HG02884 (cell line): Measurements from ENCODE around the gene HSPA4L.

Source experiments
- ATAC-seq: cut with Tn5 transposase; IDR thresholded peaks from one replicate; pipeline ENCODE4 v1.9.1; 2021; ENCODE audit warnings: mild to moderate bottlenecking, moderate library complexity; ENCODE audit not compliant: unreplicated experiment

Gene HSPA4L

DNA sequence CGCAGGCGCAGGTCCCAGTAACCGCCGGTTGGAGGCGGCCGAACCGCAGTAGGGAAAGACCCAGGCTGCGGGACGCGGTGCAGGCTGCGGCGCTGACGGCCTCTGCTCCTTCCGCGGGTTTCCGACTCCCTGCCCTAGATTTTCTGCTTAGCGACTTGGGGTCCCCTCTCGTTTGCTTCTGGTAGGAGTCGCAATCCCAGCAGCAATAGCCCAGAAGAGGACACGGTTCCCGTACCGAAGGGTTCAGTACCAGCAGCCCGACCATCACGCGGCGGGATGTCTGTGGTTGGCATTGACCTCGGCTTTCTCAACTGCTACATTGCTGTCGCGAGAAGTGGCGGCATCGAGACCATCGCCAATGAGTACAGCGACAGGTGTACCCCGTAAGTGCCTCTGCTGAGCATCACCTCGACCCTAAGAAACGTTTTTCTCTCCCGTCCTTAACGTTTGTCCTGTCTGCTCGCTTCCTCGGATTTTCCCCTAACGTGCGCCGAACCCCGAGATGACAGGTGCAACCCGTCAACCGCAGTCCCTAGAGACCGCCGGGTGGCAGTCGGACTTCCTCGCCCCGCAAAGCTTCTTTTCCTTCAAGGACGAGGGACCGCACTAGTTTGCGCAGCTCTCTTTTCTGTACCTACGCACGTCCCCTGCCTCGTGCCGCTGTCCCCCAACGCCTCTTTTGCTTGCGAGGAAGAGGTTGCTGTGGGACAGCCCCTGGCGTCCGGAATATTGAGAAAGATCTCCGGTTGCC lies at the start of gene HSPA4L:
TSS of gene HSPA4L (plus strand) at position 48 of the 751 bp plus-strand sequence. CDS start at position 277, 229 bp downstream.
- ATAC-seq, result peak; percentile 33

DNA sequence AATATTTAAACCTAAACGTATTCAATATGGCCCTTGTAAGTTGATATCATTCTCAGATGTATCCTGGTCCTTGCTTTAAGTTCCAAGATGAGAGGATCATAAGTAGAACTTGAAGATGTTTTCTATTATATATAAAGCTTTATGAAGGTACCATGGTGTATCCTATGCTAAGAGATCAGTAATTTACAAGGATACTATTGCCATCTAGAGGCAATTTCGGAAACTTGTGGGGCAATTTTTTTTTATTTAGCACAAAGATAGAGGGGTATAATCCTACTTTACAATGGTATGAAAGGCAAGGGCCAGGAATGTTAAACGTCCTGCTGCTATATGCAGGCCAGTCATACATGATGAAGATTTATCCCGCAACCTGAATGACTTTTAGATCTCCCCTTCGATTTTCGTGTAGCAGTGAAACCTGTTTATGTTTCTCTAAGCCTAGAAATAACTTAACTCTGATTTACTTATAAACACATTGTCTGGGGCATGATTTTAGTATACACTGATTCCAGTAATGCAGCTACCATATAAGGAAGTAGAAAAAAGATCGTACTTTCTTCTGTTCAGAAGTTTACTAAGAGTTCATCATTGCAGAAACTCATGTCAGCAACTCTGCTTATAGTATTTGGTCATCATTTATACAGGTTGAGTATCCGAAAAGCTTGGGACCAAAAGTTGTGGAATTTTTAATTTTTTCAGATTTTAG lies 49.3 kb upstream of the HSPA4L start:
- ATAC-seq, result peak; percentile 84

GRCh38 chr4:127734976-127735375 lies 47.1 kb upstream of the HSPA4L start:
- ATAC-seq, result no peak

- ATAC-seq, result no peak
Observed at GRCh38 chr4:127737295-127737694, 44.8 kb upstream of the HSPA4L start.

DNA sequence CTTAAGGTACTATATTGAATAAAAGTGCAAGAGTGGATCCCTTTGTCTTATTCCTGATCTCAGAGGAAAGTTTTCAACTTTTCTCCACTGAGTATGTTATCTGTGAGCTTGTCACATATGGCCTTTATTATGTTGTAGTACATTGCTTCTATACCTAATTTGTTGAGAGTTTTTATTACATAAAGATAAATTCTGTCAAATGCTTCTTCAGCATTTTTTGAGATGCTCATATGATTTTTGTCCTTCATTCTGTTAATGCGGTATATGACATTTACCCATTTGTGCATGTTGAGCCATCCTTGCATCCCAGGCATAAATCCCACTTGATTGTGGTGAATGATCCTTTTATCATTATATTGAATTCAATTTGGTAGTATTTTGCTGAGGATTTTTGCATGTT lies 40.9 kb upstream of the HSPA4L start:
- no peak for ATAC-seq

DNA sequence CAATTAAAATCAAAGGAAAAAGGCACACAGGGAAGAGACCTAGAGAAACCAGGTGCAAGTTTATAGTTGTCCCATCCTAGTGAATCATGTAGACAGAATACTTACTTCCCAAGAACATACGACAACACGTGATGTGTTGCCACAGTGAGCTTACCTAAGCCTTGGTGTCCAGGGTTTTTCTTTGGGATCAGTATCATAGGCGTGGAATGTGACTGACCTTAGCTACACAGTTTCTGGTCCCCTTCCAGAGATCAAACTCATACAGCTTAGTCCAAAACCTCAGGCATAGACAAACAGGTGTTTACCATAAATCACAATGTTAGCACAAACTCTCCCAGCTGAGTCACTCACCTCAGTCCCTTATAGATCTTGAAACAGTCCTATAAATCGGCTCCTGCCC lies 34.2 kb upstream of the HSPA4L start:
- no peak for ATAC-seq

DNA sequence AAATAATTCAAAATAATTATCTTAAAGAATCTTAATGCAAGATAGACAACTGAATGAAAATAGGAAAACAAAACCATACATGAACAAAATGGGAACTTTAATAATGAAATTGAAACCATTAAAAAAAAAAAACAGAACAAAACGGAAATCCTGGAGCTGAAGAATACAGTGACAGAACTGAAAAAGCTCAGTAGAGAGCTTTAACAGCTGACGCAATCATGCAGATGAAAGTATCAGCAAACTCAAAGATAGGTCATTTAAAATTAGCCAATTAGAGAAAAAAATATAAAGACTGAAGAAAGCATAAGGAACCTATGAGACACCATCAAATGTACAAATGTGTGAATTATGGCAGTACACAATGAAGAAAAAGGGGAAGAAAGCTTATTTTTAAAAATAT lies 33.2 kb upstream of the HSPA4L start:
- ATAC-seq, result no peak

- no peak for ATAC-seq
Observed at GRCh38 chr4:127756906-127757305, 25.2 kb upstream of the HSPA4L start.

DNA sequence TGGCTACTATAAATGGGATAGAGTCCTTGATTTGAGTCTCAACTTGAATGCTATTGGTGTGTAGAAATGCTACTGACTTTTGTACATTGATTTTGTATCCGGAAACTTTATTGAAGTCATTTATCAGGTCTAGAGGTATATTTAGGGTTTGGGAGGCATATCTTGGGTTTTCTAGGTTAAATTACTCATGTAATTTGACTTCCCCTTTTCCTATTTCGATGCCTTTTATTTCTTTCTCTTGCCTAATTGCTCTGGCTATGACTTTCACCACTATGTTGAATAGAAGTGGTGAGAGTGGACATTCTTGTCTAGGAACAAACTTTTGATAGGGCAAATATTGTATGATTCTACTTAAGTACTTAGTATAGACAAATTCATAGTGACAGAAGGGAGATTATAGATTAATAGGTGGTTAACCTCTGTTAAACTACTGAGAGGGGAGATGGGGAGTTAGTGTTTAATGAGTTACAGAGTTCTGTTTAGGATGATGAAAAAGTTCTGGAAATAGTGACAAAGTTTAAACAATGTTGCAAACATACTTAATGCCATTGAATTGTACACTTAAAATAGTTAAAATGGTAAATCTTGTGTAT lies 22.8 kb upstream of the HSPA4L start:
- no peak for ATAC-seq

DNA sequence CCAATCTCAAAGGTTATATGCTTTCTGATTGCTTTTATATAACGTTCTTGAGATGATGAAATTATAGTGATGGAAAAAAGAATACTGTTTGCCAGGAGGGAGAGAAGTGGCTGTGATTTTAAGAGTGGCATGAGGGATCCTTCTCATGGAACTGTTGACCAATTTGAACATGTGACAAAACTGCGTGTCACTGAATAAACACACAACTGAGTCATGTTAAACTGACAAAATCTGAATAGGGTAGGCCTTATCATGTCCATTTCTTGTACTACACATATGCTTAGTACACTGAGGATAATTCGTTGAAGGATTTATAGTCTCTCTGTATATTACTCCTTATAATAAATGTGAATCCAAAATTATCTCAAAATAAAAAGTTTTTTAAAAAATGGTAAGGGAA lies 22.2 kb upstream of the HSPA4L start:
- ATAC-seq, result no peak

- no peak for ATAC-seq
Observed at GRCh38 chr4:127771535-127772275, 10.4 kb upstream of the HSPA4L start.

DNA sequence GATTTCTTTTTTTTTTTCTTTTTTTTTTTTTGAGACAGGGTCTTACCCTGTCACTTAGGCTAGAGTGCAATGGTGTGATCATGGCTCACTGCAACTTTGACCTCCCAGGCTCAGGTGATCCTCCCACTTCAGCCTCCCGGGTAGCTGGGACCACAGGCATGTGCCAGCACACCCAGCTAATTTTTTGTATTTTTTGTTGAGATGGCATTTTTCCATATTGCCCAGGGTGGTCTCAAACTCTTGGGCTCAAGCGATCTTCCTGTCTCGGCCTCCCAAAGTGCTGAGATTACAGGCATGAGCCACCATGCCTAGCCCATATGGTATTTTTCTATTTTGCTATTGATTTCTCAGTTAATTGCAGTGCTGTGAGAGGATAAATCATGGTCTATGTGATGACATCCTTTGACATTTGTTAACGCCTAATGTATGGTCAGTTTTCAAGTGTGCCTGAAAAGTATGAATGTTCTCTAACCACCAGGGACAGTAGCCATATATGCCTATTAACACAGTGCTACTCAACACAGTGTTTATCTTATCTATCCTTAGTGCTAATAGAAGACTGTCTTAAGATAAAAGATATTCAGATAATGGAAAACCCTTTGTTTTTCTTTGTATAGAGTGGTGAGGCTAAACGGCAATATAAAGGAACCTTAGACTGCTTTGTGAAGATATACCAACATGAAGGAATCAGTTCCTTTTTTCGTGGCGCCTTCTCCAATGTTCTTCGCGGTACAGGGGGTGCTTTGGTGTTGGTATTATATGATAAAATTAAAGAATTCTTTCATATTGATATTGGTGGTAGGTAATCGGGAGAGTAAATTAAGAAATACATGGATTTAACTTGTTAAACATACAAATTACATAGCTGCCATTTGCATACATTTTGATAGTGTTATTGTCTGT lies 9.1 kb upstream of the HSPA4L start:
- ATAC-seq, result no peak

DNA sequence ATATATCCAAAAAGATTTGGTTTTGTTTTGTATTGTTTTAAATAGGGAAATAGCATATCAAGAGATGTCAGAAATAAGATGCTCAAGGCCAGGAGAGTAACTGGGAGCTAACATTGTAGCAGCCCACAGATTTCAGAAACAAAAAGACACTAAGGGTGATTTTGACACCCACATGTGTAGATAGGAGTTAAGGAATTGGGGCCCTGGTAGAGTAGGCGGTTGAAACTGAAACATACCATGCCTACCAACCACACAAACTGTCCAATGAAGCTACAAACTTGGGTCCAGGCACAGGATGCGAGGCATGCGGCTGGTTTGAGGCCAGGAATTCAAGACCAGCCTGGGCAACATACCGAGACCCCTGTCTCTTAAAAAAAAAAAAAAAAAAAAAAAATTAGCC lies 6.3 kb upstream of the HSPA4L start:
- peak; percentile 37 for ATAC-seq

- ATAC-seq, result no peak
Observed at GRCh38 chr4:127776620-127777019, 5.5 kb upstream of the HSPA4L start.

DNA sequence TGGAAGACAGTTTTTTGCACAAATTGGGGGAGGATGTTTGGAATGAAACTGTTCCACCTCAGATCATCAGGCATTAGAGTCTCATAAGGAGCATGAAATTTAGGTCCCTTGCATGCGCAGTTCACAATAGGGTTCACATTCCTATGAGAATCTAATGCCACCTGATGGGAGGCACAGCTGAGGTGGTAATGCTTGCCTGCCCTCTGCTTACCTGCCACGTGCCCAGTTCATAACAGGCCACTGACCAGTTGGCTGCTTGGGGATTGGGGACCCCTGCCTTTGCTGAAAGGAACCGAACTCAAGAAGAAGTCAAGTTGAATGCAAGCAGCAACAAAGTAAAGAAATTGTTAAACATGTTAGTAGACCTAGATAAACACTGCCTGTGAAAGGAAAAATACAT lies 4.6 kb upstream of the HSPA4L start:
- no peak for ATAC-seq

GRCh38 chr4:127778102-127778501 lies 4.0 kb upstream of the HSPA4L start:
- no peak for ATAC-seq

DNA sequence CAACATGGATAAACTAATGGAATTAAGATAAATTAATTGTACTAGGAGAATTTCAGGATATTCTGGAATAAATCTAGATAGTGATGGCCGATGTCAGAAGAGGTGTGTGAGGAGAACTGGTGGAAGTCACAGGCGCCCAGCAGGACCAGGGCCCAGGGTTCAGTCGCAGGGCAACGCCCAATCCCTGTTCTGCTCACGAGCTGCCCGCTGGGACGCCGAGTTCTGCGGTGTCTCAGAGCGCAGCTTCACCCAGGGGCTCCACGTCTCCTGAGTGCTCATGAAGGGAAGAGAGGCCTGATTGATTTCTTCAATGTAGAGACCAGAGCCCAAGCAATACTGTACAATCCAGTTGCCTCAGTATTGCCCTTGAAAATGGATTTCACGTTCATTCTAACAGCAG lies 1.5 kb upstream of the HSPA4L start:
- no peak for ATAC-seq

- ATAC-seq, result peak; percentile 26
Observed at GRCh38 chr4:127781300-127782024, 660 bp upstream of the HSPA4L start.

DNA sequence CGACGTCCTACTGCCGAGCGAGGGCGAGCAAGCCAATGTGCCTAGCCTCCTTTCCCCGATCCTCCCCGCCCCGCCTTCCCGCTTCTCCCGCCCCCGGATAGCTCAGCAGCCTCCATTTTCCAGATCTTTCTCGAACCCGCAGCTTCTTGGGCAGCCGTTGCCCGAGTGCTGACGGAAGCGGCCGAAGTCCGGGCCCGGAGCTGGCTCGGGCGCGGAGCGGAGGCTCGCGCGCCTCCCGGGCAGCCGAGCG lies 172 bp upstream of the HSPA4L start:
- peak; percentile 65 for ATAC-seq
